ENCODE data around the gene TMEM117. TPM values are rescaled to one million over a fixed set of nuclear protein-coding genes. Genes with fewer than 3 reads are reported as not detected.
"Not testable (repeated sequence)": the region's sequence is repeated elsewhere in the genome, so short reads cannot be mapped to it uniquely, and the experiment has no call there.

The TMEM117 gene
- total RNA-seq, 1 experiment from 2014 or later = 12.0 TPM

DNA sequence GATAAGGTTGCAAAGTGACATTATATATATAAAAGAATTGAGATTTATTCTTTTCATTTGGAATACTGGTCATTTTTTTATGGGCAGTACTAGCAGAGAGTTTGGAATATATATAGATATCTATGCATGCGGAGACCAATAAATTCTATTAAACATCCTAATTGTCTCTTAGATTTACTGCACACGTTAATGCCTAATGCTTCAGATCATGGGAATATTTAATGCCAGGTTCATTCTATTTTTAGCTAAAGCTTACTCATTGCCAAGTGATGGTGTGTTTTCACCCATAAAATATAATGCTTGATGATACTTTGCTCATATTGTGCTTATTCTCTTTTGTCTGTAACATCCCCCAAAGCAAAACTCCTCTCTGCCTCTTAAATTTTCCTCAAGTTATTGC is 264.4 kb downstream of the TMEM117 start:
- in situ Hi-C loops (cut with HindIII; ENCODE audit: low pct_unique_long_range_greater_than_20kb, low sequenced_read_pairs) = no loop called here
- DNase-seq (ENCODE audit: low read depth) = no peak

DNA sequence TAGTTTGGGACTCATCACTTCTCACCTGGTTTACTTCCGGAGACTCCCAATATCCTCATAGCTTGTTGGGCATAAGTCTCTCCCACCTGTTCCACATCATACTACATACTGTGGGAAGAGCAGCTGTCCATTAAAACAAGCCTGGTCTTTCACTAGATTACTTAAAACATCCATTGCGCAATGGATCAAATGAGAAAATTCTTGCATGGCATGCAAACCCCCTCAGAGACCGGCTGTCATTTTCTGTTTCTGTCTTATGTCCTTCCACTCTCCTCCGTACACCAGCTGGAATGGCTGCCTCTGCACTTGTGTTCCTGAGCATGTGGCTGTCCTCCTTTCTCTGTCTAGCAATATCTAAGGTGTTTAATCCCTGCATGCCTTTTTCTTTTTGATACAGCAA is 265.6 kb downstream of the TMEM117 start:
- no peak for DNase-seq (ENCODE audit: low read depth)
- in situ Hi-C loops (cut with HindIII; ENCODE audit: low pct_unique_long_range_greater_than_20kb, low sequenced_read_pairs) = no loop called here

DNA sequence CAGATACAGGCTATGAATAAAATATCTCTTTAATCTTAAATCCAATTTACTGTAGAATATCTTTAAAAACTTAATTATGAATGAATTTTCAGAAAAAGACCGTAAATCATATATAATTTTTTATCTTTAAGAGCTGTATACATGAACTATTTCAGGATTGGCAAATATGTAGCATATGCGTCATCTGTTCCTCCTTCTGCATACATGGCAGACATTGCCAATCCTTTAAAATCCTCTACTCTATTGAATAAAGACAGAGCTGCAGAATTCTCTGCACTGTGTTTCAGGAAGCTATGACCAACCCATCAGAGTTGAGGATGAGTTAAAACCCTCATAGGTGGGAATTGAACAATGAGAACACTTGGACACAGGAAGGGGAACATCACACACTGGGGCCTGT is 279.0 kb downstream of the TMEM117 start:
- in situ Hi-C loops (cut with HindIII; ENCODE audit: low pct_unique_long_range_greater_than_20kb, low sequenced_read_pairs) = no loop called here
- no peak for DNase-seq (ENCODE audit: low read depth)

DNA sequence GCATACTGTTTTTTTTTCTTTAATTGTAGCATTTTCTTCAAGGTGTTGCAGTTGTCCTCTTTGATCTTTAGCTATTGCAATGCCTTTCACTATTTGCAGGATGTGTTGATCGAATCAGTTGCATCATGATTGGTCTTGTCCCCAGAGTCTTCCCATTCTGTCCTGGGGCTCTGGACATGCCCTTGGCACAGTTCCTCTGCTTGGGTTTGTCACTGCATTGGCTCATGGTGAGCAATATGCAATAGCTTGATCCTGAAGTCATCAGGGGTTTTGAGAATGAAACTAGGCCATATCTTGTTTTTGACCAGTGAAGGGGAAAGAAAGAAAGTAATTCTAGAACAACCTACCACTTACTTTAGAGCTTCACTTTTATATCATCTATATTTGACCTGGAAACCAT is 281.5 kb downstream of the TMEM117 start:
- DNase-seq (ENCODE audit: low read depth) = no peak
- in situ Hi-C loops (cut with HindIII; ENCODE audit: low pct_unique_long_range_greater_than_20kb, low sequenced_read_pairs) = no loop called here

DNA sequence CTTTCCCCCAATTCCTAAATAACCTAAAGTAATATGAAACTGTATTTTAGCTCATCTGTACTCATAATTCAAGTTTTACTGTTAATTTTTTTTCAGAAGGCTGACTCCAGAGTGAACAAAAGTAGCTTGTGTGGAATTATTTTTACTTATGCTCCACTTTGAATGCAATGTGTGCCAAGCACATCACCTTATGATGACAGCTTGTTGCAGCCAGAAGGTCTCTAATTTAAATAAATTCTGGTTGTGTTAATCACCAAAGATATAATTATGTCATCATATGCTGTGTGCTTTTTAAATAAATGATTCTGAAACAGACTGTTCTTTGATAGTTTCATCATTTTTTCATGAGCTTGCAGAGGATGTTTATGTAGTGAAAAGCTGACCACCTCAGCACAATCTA is 283.1 kb downstream of the TMEM117 start:
- in situ Hi-C loops (cut with HindIII; ENCODE audit: low pct_unique_long_range_greater_than_20kb, low sequenced_read_pairs) = no loop called here
- DNase-seq (ENCODE audit: low read depth) = no peak

DNA sequence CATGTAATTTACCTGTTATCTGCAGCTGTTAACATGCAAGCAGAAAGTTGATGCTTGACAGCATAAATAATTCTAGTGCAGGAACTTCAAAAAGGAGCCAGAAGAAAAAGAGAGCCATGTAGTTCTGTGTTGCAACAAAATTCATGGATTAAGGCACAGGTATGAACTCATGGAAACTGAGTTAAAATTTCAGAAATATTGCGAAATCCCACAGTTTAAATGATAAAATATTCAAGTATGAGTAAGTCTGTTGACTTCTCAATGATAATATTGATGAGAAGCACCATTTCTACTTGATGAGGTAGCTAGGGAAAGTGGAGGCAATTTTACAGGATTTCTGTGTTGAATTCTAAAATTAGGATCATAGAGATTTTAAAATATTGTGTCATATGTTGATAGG is 290.9 kb downstream of the TMEM117 start:
- in situ Hi-C loops (cut with HindIII; ENCODE audit: low pct_unique_long_range_greater_than_20kb, low sequenced_read_pairs) = no loop called here
- no peak for DNase-seq (ENCODE audit: low read depth)

DNA sequence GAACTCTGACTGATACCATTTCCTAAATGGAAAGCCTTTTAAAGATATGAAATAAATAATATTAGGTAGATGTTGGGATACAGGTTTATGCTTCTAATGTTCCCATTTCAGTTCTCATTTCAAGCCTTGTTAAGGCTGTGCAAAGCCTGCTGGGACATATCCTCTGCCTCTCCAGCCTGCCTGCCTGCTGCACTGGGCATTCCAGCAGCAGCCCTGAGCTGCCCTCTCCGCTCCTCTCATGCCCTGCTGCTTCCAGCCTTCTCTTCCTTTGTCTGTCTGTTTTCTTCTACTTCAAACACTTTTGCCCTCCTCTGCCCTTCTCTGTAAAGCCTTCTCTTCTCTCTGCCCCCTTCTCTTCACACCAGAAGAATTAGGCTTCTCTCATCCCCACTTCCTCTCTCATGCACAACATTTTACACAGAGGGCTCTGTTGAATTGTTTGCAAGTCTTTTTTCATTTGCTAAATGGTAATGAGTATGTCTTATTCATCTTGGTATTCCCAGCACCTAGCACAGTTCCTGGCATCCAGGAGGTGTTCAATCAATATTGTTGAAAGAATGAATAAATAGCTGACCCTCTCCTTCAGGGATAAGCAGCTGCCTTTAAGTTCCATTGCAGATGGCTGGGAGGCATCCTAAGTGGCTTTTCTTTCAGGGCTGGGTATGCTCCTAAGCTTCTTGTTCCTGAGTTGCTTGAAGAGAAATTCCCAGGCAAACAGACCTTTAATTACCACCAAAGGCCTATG is 292.3 kb downstream of the TMEM117 start:
- in situ Hi-C loops (cut with HindIII; ENCODE audit: low pct_unique_long_range_greater_than_20kb, low sequenced_read_pairs) = no loop called here
- DNase-seq (ENCODE audit: low read depth) = no peak

DNA sequence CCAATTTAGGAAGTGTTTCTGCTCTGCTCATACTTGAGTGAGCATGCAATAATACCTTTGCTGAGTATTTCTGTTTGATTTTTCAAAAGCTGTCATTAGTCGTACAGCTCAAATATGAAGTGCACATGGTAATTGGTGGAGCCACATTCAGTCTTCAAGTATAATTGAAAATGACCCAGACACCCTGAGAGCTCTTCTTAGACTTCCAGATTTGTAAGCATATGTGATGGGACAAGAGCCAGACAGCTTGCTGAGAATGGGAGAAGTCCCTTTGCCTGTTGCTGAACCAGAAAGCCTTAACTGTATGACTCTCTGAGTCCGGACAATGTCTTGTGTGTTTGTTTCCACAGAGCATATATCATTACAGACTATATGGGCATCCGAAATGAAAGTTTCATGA is 307.3 kb downstream of the TMEM117 start:
- DNase-seq (ENCODE audit: low read depth) = no peak
- in situ Hi-C loops (cut with HindIII; ENCODE audit: low pct_unique_long_range_greater_than_20kb, low sequenced_read_pairs) = no loop called here

DNA sequence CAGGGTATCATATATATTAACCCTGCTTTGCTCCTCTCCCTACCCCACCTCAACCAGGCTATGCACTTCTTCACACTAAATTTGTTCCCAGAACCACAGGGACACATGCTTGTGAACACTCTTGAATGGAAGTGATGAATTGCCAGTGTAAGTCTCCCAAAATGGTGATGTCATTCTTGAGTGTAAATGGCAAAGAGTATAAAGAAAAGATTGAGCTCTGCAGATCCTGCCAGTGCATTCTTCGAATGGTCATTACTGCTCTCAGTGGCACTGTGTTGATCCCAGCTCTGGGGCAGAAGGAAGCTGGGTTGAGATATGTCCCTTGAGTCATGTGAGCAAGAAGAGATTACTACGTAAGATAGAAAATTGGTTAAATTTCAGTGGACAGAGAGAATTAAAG is 313.1 kb downstream of the TMEM117 start:
- in situ Hi-C loops (cut with HindIII; ENCODE audit: low pct_unique_long_range_greater_than_20kb, low sequenced_read_pairs) = no loop called here

DNA sequence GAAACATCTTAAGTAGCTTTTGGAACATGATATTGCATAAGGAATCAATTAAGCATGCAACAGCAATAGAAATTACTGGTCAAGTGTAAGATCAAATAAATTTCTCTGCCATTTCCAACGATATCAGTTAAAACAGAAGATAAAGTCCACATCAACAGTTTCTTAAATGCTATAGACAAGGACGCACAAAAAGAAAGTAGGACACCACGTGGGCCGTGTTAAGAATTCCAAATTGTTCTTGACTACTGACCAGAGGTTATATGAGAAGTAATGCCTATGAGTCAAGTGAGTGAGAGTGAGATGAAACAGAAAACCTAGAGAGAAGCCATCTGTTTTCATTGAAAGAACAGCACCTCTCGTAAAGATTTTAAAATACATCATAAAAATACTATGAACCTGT is 318.2 kb downstream of the TMEM117 start:
- in situ Hi-C loops (cut with HindIII; ENCODE audit: low pct_unique_long_range_greater_than_20kb, low sequenced_read_pairs) = no loop called here
- no peak for DNase-seq (ENCODE audit: low read depth)

More for the DNA sequence above, 313.1 kb downstream of the TMEM117 start:
- no peak for DNase-seq (ENCODE audit: low read depth)

DNA sequence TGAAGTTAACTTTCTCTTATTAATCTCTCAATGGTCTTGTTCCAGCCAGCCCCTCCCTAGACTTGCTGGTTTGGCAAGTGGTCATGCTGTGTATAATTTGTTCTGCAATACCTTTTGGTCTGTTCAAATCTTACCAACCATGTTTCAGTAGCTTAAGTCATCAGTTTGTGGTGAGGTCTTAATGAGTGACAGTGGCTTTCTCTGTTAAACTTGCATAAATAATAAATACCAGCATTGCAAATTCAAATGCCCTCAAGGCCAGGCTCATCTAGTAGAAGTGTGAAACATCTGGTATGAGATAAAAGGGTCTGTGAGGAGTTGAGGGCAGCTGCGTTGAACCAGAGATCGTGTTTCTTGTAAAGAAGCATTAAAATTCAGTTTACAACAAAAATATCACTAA is 319.5 kb downstream of the TMEM117 start:
- no peak for DNase-seq (ENCODE audit: low read depth)
- in situ Hi-C loops (cut with HindIII; ENCODE audit: low pct_unique_long_range_greater_than_20kb, low sequenced_read_pairs) = no loop called here

DNA sequence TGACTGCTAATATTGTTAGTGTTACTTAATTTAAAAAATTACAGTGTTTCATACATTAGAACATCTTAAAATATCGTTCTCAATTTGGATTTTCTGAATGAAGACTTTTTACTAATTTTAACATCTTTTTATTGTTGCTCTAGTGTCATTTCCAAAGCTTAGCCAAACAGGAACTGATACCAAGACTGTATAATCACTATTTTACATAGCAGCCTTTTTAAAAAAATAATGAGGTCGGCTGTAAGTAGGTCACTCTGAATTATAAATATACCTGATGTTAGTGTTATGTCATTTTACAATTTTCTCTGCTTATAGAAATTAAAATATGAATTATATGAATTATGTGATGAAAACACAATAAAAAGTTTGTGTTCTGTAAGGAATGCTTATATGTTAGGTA is 321.5 kb downstream of the TMEM117 start:
- in situ Hi-C loops (cut with HindIII; ENCODE audit: low pct_unique_long_range_greater_than_20kb, low sequenced_read_pairs) = no loop called here

DNA sequence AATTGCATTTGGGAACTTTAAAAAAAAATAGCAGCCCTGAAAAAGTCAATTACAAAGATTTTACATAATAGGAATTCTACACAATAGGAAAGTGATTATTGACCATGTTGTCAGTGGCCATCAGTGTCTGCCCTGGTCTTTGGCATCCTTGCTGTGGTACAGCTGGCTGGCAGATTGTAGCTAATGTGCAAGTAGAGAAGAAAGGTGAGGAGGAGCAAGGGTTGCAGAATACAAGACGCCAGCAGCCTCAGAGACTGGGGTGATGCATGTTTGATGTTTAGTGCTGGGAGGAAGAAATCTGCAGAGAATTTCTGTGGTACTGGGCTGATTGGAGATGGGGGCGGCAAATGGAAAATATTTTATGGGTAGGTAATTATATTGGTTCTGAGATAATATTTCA is 322.9 kb downstream of the TMEM117 start:
- in situ Hi-C loops (cut with HindIII; ENCODE audit: low pct_unique_long_range_greater_than_20kb, low sequenced_read_pairs) = no loop called here
- no peak for DNase-seq (ENCODE audit: low read depth)

More for the DNA sequence above, 321.5 kb downstream of the TMEM117 start:
- DNase-seq (ENCODE audit: low read depth) = no peak

DNA sequence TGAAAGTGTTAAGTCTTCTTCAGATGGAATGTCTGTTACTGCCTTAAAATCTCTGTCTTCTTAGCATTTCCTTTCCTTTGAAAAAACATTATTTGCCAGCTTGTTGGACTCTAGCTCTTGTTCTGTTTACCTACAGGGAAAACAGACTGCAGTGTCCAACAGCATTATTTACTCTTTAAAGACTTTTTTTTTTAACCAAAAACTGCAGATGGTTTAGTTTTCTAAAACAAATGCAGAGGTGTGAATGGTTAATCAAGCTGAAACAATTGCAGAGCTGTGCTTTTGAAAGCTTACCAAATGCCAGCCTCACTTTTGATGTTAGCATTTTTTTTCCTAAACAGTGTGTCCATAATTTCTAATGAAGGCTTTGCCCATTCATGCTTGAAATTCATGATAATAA is 323.3 kb downstream of the TMEM117 start:
- in situ Hi-C loops (cut with HindIII; ENCODE audit: low pct_unique_long_range_greater_than_20kb, low sequenced_read_pairs) = no loop called here
- no peak for DNase-seq (ENCODE audit: low read depth)

DNA sequence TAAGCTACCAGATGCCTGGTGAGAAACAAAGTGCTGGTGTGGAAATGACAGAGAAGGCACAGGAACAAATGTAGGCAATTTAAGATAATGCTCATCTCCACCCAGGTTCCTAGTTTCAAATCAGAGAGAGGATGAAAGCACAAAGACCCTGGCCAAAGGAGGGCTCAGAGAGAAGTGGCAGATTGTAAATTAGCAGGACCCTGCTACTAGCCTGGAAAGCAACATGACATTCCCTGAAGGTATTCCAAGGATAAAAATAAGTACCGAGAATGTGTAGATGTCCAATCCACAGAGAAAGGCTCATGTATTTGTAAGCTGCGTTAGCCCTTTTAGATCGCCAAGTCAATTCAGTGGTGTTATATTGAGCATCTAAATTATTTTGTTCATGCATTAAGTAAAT is 324.0 kb downstream of the TMEM117 start:
- DNase-seq (ENCODE audit: low read depth) = no peak
- in situ Hi-C loops (cut with HindIII; ENCODE audit: low pct_unique_long_range_greater_than_20kb, low sequenced_read_pairs) = no loop called here

DNA sequence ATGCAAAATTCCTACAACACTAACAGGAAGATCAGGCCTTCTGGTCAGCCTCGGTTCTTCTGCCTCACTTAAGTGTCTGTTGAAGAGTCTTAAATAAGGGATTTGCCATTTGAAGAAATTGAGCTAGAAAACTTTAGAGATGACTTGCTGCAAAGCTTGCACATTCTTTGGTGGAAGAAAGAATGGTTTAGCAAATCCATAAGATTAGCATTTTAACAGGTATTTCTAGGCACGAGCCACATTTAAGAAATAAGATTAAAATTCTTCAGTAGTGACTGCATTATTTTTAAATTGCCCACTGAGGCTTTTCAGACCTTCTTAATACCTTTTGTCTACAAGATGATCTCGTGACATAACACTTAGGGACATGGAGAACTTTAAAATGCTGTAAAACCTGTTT is 327.1 kb downstream of the TMEM117 start:
- DNase-seq (ENCODE audit: low read depth) = no peak
- in situ Hi-C loops (cut with HindIII; ENCODE audit: low pct_unique_long_range_greater_than_20kb, low sequenced_read_pairs) = no loop called here

DNA sequence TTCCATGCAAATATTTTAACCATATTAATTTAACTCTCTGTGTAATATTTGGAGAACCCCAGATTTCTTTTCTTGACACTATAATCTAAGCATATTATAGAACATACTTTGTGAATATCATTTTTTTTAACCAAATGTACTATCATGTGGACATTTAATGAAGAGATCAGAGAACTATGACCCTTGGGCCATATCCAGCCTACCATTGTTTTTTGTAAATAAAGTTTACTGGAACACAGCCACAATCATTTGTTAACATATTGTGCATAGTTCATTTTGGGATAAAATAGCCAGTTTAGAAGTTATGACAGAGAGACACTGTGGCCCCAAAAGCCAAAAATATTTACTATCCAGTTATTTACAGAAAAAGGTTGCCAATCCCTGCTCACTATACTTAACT is 338.2 kb downstream of the TMEM117 start:
- no peak for DNase-seq (ENCODE audit: low read depth)
- in situ Hi-C loops (cut with HindIII; ENCODE audit: low pct_unique_long_range_greater_than_20kb, low sequenced_read_pairs) = no loop called here

DNA sequence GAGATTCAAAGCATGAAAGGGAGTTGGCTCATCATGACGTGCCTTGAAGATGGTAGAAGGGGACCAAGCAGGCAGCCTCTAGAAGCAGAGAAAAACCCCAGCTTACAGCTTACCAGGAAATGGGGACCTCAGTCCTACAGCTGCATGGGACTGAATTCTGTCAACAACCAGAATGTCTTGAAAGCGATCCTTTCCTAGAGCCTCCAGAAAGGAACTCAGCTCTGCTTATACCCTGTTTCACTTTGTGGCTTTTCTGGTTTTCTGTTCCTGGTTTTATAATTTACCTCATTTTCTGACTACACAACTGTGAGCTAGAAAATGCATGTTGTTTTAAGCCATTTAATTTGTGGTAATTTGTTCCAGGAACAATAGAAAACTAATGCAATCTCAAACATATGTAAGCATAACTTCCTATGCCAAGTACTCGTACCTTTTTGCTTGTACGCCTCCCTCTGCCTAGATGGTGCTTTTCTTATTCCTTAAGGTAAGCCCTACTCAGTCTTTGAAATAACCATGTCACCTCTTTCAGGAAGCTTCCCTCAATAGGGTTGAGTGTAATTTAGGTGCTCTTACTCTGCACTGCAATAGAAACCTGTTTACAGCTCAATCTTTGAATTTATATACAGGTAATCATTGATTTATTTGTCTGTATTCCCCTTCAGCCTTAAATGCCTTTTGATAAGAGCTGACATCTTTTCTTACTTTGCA is 348.8 kb downstream of the TMEM117 start:
- in situ Hi-C loops (cut with HindIII; ENCODE audit: low pct_unique_long_range_greater_than_20kb, low sequenced_read_pairs) = no loop called here
- no peak for DNase-seq (ENCODE audit: low read depth)

DNA sequence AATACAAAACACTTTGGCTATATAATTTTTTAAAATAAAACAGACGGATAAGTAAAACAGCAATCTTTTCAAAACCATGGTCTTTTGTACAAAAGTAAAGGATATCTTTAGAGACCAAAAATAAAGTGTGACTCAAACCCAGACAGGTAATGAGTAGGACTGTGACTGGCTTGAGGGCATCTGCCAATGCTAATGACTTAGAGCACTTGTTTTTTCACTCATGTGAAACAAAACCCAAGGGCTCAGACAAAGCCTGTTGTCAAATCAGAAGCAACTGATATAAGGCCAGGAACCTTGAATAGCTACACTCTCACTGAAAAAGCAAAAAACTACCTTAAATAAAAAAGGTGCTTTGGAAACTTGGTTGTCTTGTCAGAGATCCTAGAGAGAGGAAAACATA is 357.4 kb downstream of the TMEM117 start:
- in situ Hi-C loops (cut with HindIII; ENCODE audit: low pct_unique_long_range_greater_than_20kb, low sequenced_read_pairs) = no loop called here

DNA sequence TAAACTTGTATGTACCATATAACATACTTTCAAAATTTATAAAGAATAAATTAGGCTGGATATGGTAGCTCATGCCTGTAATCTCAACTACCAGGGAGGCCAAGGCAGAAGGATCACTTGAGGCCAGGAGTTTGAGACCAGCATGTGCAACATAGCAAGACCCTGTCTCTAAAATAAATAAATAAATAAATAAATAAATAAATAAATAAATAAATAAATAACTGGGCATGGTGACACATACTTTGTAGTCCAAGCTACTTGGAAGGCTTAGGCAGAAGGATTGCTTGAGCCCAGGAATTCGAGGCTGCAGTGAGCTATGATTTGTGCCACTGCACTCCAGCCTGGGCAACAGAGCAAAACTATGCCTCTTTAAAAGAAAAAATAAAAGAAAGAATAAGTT is 359.8 kb downstream of the TMEM117 start:
- DNase-seq (ENCODE audit: low read depth); in situ Hi-C loops (cut with HindIII; ENCODE audit: low pct_unique_long_range_greater_than_20kb, low sequenced_read_pairs): not testable (repeated sequence)

More for the DNA sequence above, 357.4 kb downstream of the TMEM117 start:
- DNase-seq (ENCODE audit: low read depth) = no peak

Data from Caki2 (cell line).